ENCODE measurements around the gene NOVA2. TPM values are rescaled to one million over a fixed set of nuclear protein-coding genes. Genes with fewer than 3 reads are reported as not detected.

The NOVA2 gene
- total RNA-seq, 2 donors from 2014 or later = 1.5 to 3.9 TPM

DNA sequence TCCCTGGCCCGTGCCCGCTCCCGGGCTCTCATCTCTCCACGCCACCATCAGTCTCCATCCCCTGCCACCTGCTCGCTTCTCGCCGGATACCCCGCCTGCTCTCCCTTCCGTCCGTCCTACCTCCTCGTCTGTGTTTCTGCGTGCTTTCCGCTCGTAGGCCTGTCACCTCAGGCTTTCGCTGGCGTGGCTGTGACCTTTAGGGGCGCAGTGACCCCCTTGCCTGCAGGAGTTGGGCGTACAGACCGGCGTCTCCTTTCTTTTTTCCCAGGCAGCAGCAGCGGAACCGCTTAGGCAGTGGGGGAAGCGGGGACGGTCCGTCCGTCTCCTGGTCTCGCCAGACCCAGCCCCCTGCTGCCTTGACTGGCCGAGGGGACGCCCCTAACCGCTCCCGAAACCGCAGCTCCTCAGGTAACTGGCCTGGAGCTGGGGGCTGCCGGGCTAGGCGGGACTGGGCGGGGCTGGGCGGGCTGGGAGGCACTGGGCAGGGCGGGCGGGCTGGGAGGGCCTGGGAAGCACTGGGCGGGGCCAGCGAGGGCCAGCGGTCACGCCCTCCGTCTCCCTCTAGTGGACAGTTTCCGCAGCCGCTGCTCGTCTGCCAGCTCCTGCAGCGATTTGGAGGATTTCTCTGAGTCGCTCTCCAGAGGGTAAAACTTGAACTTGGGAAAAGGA, 42.9 kb upstream of the NOVA2 start:
- no peak overlapping the region for H3K27ac ChIP-seq

DNA sequence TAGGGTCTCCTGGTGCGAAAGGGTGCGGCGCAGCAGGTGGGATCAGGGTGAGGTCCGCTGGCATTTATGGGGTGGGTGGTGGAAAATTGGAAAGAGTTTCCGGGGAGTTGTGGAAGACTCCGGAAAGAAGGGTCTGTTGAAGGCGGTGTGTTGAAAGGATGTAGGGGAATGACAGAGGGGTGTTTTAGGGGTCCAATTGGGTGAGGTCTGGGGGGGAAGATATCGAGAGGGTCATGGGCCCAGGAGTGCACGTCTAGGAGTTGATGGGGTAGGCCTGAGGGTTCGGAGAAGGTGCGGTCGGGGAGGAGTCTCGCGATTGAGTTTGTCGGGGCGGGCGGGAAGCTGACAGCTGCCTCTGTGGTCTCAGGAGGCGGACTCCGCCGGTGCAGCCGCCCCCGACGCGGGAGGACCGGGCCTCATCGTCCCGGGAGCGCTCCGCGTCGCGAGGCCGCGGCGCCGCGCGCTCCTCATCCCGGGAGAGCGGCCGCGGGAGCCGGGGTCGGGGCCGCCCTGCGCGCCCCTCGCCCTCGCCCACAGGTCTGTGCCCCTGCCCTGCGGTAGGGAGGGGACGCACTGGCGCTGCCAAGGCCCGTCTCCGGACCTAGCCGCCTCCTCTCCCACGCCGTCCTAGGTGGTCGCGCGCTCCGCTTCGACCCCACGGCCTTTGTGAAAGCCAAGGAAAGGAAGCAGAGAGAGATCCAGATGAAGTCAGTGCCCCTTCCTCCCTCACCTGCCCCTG, 42.2 kb upstream of the NOVA2 start:
- no peak for DNase-seq (ENCODE audit: low spot score)
- H3K4me3 ChIP-seq = peak overlapping the region; percentile 42 to 79
- TF ChIP-seq CTCF (IDR thresholded peaks at IDR 0.05) = no peak
- no peaks in the 10 kb centered on the region for H3K9me3 ChIP-seq
- H3K4me1 ChIP-seq = peaks cover 0 to 25% of the 10 kb centered on the region in 2 donors
- peaks cover 3 to 4% of the 10 kb centered on the region in 2 donors for H3K27me3 ChIP-seq
- no peak overlapping the region for H3K27ac ChIP-seq
- no peaks in the 10 kb centered on the region for H3K36me3 ChIP-seq

More for the DNA sequence above, 42.9 kb upstream of the NOVA2 start:
- TF ChIP-seq CTCF (IDR thresholded peaks at IDR 0.05) = peak; percentile 93
- Histone ChIP-seq H3K4me3 (peak overlapping the region; percentile 42 to 79), H3K9me3 (no peaks in the 10 kb centered on the region), H3K27me3 (peaks cover 3 to 4% of the 10 kb centered on the region in 2 donors), H3K4me1 (peaks cover 0 to 25% of the 10 kb centered on the region in 2 donors), H3K36me3 (no peaks in the 10 kb centered on the region)
- DNase-seq (ENCODE audit: low spot score) = peak; percentile 67

GRCh38 chr19:46014941-46015686, 41.4 kb upstream of the NOVA2 start:
- Histone ChIP-seq H3K4me1 (peaks cover 0 to 25% of the 10 kb centered on the region in 2 donors), H3K27ac (no peak overlapping the region), H3K27me3 (peaks cover 3 to 4% of the 10 kb centered on the region in 2 donors), H3K9me3 (no peaks in the 10 kb centered on the region), H3K36me3 (no peaks in the 10 kb centered on the region), H3K4me3 (peak overlapping the region; percentile 18 to 79)
- no peak for TF ChIP-seq CTCF (IDR thresholded peaks at IDR 0.05)
- no peak for DNase-seq (ENCODE audit: low spot score)

GRCh38 chr19:46014534-46014933, 40.9 kb upstream of the NOVA2 start:
- peak overlapping the region in 1 of 2 donors; percentile 79 for H3K4me3 ChIP-seq
- no peak for TF ChIP-seq CTCF (IDR thresholded peaks at IDR 0.05)
- no peaks in the 10 kb centered on the region for H3K9me3 ChIP-seq
- no peaks in the 10 kb centered on the region for H3K36me3 ChIP-seq
- H3K4me1 ChIP-seq = peaks cover 0 to 26% of the 10 kb centered on the region in 2 donors
- H3K27me3 ChIP-seq = peaks cover 3 to 4% of the 10 kb centered on the region in 2 donors
- no peak for DNase-seq (ENCODE audit: low spot score)
- no peak overlapping the region for H3K27ac ChIP-seq

GRCh38 chr19:46009530-46010510, 36.2 kb upstream of the NOVA2 start:
- TF ChIP-seq CTCF (IDR thresholded peaks at IDR 0.05) = peak; percentile 90 to 92
- peak; percentile 71 for DNase-seq (ENCODE audit: low spot score)
- peaks cover 3% of the 10 kb centered on the region in 2 donors for H3K27me3 ChIP-seq
- H3K27ac ChIP-seq = no peak overlapping the region
- no peak overlapping the region for H3K4me3 ChIP-seq
- H3K9me3 ChIP-seq = no peaks in the 10 kb centered on the region
- H3K4me1 ChIP-seq = peaks cover 0 to 8% of the 10 kb centered on the region in 2 donors
- no peaks in the 10 kb centered on the region for H3K36me3 ChIP-seq
